Activated effector memory CD4-positive, alpha-beta T cell treated with Interleukin-2 at 50 U/mL for 16 hours (primary cell): ENCODE data around the gene CD300LD.
"Not testable (repeated sequence)": the region's sequence is repeated elsewhere in the genome, so short reads cannot be mapped to it uniquely, and the experiment has no call there.

Experiments used
- DNase-seq: peaks from one replicate; pipeline ENCODE4 v3.0.0-alpha.2; 2020

Gene CD300LD

GRCh38 chr17:74592087-74592990 is at the start of gene CD300LD:
Gene CD300LD, minus strand, starts transcription at chr17:74592283. Its CDS starts 81 bp downstream, at chr17:74592202.
- no peak for DNase-seq

- DNase-seq: no peak
Measured at GRCh38 chr17:74641224-74641957, 49.3 kb upstream of the CD300LD start.

GRCh38 chr17:74639704-74640151 is 47.6 kb upstream of the CD300LD start:
- no peak for DNase-seq

GRCh38 chr17:74637926-74638325 is 45.8 kb upstream of the CD300LD start:
- DNase-seq: no peak

- DNase-seq: no peak
Measured at GRCh38 chr17:74637265-74637664, 45.2 kb upstream of the CD300LD start.

- DNase-seq: not testable (repeated sequence)
Measured at GRCh38 chr17:74636541-74637085, 44.5 kb upstream of the CD300LD start.

- DNase-seq: no peak
Measured at GRCh38 chr17:74635418-74635817, 43.3 kb upstream of the CD300LD start.

GRCh38 chr17:74633326-74633725 is 41.2 kb upstream of the CD300LD start:
- DNase-seq: no peak

GRCh38 chr17:74632617-74633016 is 40.5 kb upstream of the CD300LD start:
- no peak for DNase-seq

- no peak for DNase-seq
Measured at GRCh38 chr17:74631468-74632450, 39.7 kb upstream of the CD300LD start.

GRCh38 chr17:74630251-74630650 is 38.2 kb upstream of the CD300LD start:
- not testable (repeated sequence) for DNase-seq

GRCh38 chr17:74625661-74626060 is 33.6 kb upstream of the CD300LD start:
- DNase-seq: no peak

- DNase-seq: no peak
Measured at GRCh38 chr17:74624131-74624530, 32.0 kb upstream of the CD300LD start.

- DNase-seq: no peak
Measured at GRCh38 chr17:74623693-74624093, 31.6 kb upstream of the CD300LD start, which contains the start of gene CD300E. Gene CD300E, minus strand, starts transcription at chr17:74623738. Its CDS starts 117 bp downstream, at chr17:74623621.

GRCh38 chr17:74619077-74619673 is 27.1 kb upstream of the CD300LD start:
- DNase-seq: no peak

- no peak for DNase-seq
Measured at GRCh38 chr17:74618451-74618850, 26.4 kb upstream of the CD300LD start.

GRCh38 chr17:74616696-74617095 is 24.6 kb upstream of the CD300LD start:
- DNase-seq: no peak

- DNase-seq: no peak
Measured at GRCh38 chr17:74612046-74612445, 20.0 kb upstream of the CD300LD start.

- no peak for DNase-seq
Measured at GRCh38 chr17:74610108-74610507, 18.0 kb upstream of the CD300LD start.

GRCh38 chr17:74608511-74608910 is 16.4 kb upstream of the CD300LD start:
- DNase-seq: no peak

GRCh38 chr17:74607221-74607620 is 15.1 kb upstream of the CD300LD start:
- no peak for DNase-seq

GRCh38 chr17:74606050-74606449 is 14.0 kb upstream of the CD300LD start:
- no peak for DNase-seq
